NCI-H187 (cell line): ENCODE data around the gene PTMS.
A peak's percentile ranks its signal among the peaks of the same experiment; 100 is the strongest.

Experiments used
- DNase-seq, 2 experiments: peaks; one replicate each; lab custom pipeline; 2025; lab: John Stamatoyannopoulos, UW

The PTMS gene

DNA sequence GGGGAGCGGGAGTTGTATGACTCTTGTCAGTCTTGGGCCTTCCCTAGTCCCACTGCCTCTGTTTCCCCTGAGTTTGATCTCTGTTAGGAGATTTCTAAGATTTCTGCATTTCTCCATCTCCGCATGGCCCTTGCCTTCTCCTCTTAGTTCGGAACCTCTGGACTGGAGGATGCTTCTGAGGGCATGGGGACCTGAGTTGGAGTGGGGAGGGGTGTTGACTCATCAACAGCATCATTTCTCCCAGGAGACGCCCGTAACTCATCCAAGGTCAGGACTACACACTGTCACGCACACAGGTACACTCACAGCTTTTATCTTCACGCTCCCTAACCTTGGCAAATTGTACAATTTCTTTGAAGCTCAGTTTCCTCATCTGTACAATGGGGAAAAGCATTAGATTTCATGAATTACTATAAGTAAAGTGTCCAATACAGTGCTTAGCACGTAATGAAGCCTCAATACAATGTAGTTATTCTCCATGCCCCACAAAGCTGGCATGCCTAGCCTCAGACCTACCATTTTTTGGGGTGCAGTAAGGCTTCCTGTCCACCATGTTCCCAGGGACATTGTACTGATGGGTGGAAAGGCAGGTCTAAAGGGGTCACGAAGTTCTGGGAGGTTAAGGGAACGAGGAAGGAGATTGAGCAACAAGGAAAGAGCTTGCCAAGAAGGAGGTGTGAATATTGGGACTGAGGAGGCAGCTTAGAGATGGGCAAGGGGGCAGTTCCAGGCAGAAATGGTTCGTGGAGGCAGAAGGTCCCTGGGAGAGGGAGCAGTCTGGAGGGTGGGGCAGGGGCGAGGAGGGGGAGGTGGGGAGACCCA, 5.6 kb downstream of the PTMS start:
- no peak for DNase-seq

GRCh38 chr12:6772331-6772695, 6.2 kb downstream of the PTMS start, which contains the start of gene LAG3:
TSS of gene LAG3 (plus strand) at chr12:6772520. CDS start at chr12:6772853, 333 bp downstream.
- DNase-seq = no peak

- DNase-seq = no peak
These were observed 6.8 kb downstream of the PTMS start for GRCh38 chr12:6772726-6773589.

DNA sequence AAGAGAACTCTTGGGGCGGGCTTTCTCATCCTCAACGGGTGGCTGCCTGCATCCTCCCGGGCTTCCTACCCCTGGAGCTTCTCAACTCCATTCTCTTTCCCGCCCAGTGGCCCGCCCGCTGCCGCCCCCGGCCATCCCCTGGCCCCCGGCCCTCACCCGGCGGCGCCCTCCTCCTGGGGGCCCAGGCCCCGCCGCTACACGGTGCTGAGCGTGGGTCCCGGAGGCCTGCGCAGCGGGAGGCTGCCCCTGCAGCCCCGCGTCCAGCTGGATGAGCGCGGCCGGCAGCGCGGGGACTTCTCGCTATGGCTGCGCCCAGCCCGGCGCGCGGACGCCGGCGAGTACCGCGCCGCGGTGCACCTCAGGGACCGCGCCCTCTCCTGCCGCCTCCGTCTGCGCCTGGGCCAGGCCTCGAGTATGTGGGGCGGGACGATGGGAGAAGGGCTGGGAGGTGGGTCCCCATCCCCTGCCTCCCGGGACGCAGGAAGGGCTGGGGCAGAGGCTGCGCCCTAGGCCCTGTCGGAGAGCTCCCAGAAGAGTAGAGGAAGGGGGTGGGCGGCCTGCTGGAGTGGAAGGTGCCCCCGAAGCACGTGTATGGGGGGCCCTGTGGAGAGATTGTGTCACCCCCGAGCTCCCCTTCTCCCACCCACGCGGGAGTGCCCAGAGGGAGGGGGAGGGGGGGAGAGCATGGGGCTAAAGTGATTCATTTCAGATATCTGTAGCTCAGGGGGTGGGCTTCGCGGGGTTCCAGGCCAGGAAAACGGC, 7.6 kb downstream of the PTMS start:
- DNase-seq = no peak

DNA sequence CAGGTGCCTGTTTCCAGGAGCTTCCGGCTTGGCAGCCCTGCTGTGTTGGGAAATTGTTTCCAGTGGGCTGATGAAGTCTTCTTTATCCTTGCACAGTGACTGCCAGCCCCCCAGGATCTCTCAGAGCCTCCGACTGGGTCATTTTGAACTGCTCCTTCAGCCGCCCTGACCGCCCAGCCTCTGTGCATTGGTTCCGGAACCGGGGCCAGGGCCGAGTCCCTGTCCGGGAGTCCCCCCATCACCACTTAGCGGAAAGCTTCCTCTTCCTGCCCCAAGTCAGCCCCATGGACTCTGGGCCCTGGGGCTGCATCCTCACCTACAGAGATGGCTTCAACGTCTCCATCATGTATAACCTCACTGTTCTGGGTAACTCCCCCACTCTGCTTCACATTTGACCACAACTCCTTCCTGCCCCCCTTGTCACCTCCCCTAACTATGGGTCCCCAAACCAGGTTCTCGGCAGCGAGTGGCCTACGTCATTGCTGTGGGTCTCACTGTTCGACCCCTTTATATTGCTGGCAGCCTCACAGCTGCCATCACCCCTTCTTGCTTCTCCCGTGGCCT, 8.4 kb downstream of the PTMS start:
- no peak for DNase-seq

DNA sequence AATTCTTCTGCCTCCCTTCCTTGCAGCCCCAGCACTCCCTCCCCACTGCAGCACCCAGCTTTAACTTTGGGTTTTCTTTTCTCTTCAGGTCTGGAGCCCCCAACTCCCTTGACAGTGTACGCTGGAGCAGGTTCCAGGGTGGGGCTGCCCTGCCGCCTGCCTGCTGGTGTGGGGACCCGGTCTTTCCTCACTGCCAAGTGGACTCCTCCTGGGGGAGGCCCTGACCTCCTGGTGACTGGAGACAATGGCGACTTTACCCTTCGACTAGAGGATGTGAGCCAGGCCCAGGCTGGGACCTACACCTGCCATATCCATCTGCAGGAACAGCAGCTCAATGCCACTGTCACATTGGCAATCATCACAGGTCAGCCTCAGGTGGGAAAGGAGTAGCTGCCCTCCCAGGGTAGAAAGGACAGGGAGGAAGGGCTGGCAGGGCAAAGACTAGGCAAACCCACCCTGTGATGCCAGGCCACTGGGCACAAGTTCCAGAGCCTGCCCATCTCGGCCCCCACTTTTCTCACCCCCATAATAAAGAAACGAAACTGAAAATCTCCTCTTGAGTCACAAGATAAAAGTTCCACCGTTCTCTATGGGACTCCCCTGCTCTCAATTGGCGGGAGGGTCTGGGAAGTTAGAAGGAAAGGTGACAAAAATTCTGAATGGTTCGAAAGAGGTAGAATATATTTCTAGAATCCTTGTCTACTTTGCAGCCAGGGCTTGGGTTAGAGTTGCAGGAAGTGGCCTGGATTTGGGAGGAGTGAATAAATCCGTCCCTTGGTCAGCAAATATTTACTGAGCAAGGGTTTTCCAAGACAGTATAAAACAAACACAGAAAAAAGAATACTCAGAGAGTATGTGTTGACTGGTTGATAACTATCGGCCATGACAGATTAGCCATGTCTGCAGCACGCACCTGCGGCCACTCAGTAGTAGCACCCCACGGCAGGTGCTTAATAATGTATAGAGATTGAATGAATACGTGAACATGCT, 9.3 kb downstream of the PTMS start:
- no peak for DNase-seq

DNA sequence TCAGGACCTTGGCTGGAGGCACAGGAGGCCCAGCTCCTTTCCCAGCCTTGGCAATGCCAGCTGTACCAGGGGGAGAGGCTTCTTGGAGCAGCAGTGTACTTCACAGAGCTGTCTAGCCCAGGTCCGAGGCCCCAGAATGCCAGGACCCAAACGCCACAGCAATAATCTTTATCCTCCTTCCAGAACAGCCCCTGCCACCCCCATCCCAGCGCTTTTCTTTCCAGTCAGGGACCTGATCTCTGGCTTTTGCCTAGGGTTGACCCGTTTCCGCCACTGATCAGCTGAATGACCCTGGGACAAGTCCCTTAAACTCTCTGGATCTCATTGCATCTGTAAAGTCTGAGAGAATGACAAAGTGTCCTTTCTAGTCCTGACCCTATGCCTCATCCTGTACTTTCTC, 11.2 kb downstream of the PTMS start:
- no peak for DNase-seq

GRCh38 chr12:6778217-6778573, 12.0 kb downstream of the PTMS start:
- no peak for DNase-seq

GRCh38 chr12:6778574-6779550, 12.7 kb downstream of the PTMS start:
- peak; percentile 91 to 93 for DNase-seq

DNA sequence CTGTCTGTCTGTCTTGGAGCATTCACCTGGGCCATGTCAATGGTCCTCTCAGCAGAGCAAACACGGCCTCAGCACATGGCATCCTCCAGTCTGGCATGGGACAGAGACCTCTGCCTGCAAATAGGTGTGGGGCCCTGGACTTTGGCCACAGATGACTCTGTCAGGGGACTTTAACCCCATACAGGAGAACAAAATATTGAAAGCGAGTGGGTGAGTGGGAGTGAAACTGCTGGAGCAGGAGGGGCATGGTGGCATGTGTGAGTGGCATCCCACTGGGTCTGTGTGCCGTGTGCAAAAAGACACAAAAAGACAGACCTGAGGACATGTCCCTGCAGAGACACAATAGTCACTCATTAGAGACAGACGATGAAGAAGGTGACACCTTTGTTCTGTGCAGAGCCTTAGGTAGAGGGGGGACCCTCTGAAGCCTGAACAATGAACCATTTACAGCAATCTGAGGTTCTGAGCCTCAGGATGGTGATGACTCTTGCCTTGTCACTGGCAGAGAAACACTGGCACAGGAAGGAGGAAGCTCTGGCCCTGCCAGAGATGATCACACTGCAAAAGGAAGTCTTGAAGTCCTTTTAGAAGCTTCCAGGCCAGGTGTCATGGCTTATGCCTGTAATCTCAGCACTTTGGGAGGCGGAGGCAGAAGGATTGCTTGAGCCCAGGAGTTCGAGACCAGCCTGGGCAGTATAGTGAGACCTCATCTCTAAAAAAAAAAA, 13.7 kb downstream of the PTMS start:
- no peak for DNase-seq

- no peak for DNase-seq
These were observed 14.4 kb downstream of the PTMS start for GRCh38 chr12:6780573-6780972.

GRCh38 chr12:6782119-6782518, 16.0 kb downstream of the PTMS start:
- DNase-seq = no peak

DNA sequence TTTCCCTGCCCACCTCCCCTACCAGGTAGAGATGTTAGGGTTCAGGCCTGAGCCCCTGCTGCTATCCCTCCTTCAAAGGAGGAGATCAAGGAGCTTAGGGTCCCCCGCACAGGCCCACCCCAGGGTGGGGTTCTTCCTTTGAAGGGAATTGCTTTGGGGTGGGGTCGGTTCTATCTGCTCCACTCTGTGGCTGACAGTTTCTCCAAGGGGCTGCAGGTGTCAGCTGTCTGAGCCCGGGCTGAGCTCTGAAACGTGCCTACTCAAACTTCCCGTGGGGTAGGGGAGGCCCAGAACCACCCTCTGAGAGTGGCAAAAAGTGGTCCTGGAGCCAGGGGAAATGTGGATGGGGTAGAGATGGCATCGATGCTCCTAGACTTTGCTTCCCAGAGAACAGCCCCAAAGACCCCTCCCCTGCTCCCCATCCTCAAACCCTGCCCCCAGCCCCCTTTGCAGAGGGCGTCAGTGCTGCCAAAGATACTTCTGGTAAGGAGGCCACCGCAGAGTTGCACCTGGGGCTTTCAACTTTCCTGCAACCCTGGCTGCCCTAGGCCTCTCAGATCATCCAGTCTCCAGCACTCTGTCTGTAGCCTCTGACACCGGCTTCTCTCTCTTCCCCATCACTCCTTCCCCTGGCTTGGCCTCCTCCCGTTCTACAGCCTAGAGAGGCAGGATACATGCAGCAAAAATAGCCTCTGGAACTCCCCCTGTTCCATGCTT, 16.8 kb downstream of the PTMS start:
- DNase-seq = no peak

DNA sequence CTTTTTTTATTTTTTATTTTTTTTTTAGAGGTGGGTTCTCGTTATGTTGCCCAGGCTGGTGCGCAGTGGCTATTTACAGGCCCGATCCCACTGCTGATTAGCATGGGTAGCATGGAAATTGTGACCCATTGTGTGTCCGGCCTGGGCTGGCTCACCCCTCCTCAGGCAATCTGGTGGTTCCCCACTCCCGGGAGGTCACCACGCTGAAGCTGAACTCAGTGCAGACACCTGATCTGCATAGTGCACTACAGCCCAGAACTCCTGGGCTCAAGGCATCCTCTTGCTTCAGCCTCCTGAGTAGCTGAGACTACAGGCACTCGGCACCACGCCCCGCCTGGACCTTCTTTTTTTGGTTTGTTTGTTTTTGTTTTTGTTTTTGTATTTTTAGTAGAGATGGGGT, 17.7 kb downstream of the PTMS start:
- DNase-seq = no peak

DNA sequence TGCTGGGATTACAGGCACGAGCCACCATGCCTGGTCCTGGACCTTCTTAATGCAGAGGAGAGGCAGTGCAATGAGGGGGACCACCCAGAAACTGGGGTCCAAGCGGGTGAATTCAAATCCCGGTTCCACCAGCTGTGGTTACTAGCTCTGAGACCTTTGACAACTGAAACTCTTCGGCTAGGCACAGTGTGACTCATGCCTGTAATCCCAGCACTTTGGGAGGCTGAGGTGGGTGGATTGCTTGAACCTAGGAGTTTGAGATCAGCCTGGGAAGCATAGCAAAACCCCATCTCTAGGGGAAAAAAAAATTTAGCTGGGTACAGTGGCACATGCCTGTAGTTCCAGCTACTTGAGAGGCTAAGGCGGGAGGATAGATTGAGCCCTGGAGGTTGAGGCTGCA, 18.1 kb downstream of the PTMS start:
- DNase-seq = no peak

DNA sequence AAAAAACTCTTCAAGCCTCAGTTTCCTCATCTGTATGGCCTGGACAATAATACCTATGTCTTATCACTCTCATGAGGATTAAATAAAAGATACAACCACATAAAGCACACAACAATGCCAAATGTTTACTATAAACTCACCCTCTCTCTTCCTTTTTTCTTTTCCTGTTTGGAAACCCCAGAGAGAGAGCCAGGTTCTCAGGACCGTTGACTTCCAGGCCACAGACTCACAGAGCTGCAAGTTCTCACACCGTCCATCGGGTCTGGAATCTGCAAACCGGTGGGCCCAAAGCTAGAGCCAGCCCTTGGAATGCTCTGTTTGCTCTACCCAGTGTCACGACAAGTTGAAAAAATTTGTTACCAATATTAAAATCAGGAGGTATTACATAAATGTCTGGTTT, 18.6 kb downstream of the PTMS start:
- no peak for DNase-seq

DNA sequence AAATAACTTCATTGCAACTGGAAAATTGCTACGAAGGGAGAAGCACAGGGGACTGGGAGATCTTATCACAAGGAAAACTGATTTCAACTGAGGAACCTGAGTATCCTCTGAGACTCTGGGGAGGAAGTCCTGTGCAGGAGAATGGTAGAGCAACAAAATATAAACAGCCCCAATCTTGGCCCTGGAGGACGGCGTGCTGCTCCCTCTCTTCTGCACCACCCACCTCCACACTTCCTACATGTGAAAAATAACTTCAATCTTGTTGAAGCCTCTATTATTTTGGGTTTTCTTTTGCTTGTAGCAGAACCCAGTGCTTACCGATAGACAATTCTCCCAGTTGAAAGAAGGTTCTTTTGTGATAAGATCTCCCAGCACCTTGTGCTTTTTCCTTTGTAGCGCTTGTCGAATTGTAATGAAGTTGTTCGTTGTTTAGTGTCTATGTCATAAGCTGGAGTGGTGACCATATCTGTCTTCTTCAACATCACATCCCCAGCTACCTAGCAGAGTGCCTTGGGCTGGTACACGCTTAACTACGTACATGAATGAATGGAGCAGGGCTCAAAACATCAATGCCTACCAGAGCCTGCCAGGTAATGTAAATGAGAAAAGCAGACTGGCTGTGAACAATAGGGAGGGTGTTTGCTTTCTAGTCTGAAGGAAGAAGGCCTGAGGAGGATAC, 20.4 kb downstream of the PTMS start:
- DNase-seq = no peak

DNA sequence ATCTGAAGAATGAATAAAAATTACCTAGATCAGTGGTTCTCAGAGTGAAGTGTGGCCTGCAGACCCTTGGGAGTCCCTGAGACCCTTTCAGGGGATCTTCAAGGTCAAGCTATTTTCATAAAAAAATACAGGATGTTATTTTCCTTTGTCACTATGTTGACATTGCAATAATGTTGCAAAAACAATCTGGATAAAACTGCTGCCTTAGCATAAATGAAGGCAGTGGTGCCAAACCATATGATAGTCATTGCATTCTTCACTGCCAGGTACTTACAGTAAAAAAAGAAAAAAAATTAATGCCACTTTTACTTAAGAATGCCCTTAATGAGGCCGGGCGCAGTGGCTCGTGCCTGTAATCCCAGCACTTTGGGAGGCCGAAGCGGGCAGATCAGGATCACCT, 21.1 kb downstream of the PTMS start:
- no peak for DNase-seq
